SW 1271 (cell line): Measurements from ENCODE around the gene POR.

Experiments
- DNase-seq, 2 experiments: peaks; one replicate each; lab custom pipeline; 2025; lab: John Stamatoyannopoulos, UW

POR gene

GRCh38 chr7:75953931-75954330, 39.0 kb downstream of the POR start:
- DNase-seq: no peak

DNA sequence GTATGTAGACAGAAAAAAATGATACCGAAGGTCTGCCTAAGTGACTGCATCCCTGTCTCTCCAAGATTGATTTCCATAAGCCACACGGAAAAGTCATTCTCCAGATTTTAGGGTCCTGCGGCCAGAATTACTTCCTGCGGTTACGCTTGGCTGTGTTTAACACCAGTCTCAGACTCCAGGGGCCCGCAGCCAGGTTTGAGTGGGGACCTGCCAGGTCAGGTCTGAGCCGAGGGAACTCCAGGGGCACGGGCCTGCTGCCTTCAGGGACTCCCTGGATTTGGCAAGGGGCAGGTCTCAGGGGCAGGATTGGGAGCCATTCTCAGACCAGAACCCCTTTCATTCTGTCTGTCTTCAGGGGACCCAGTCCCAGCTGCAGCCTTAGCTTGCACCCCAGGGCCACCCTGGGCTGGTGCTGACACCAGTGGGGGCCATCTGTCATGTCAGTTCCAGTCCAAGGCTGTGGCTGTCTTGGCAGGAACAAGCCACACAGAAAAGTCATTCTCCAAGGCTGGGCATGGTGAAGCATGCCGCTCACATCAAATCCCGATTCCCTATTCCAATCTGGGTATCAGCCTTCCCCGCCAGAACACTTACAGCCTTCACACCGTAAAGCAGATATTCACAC, 40.5 kb downstream of the POR start:
- no peak for DNase-seq

- DNase-seq: no peak
These were observed 42.2 kb downstream of the POR start for GRCh38 chr7:75957021-75957736.

DNA sequence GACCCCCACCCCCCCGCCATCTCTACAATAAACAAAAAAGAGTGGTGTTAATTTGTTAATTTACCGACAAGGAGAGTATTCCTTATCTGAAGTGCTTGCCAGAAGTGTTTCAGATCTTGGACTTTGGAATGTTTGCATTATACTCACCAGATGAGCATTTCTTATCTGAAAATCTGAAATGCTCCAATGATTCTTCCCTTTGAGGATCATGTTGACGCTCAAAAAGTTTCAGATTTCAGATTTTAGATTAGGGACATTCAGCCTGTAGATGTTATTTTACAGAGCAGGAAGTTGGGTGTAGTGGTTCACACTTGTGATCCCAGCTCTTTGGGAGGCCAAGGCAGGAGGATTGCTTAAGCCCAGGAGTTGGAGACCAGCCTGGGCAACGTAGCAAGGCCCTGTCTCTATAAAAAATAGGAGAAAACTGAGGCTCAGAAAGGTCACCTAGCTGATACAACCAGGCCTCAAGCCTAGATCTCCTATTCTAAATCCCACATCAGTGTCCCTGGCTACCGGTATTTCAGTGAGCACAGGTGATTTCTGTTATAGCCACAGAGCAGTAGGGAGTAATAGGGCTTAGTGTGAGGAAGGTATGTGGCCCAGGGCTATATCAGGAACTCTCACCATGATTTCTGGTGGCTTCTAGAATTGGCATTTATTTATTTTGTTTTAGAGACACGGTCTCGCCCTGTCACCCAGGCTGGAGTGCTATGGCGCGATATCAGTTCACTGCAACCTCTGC, 44.0 kb downstream of the POR start:
- DNase-seq: no peak

DNA sequence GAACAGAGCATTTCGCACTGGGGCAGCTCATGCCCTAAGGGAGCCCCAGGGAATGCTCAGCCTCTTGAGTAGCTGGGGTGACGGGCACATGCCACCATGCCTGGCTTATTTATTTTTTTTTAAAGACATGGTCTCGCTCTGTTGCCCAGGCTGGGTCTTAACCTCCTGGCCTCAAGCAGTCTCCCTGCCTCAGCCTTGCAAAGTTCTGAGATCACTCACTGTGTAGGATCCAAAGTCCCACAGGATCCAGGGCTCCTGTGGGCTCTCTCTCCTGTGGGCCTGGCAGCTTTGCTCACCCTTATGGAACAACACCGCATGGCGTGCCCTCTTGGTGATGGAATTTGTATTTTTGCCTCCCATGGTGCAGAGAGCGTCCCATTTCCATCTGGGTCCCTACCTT, 45.4 kb downstream of the POR start:
- no peak for DNase-seq

- no peak for DNase-seq
These were observed 46.3 kb downstream of the POR start for GRCh38 chr7:75961218-75961617.

- no peak for DNase-seq
These were observed 47.8 kb downstream of the POR start for GRCh38 chr7:75962607-75963380.

GRCh38 chr7:75963381-75963995, 48.5 kb downstream of the POR start:
- no peak for DNase-seq

DNA sequence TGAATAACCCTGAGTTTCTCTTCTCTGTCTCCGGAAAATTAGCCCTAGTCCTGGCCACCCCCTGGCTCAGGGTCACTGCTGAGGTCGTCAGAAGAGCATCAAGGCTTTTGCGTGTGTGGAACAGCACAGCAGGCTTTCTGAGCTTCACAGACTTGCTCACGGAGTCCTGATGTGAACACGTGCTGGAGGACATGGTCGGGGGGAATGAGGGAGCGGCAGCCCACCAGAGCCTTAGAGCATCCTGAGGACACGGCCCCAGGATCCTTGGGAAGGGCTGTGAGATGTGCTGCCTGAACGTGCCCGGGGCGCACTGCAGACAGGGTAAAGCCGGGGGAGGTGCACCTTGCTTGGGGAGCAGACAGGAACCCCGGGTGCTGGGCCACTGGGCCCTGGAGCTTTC, 50.7 kb downstream of the POR start:
- no peak for DNase-seq

DNA sequence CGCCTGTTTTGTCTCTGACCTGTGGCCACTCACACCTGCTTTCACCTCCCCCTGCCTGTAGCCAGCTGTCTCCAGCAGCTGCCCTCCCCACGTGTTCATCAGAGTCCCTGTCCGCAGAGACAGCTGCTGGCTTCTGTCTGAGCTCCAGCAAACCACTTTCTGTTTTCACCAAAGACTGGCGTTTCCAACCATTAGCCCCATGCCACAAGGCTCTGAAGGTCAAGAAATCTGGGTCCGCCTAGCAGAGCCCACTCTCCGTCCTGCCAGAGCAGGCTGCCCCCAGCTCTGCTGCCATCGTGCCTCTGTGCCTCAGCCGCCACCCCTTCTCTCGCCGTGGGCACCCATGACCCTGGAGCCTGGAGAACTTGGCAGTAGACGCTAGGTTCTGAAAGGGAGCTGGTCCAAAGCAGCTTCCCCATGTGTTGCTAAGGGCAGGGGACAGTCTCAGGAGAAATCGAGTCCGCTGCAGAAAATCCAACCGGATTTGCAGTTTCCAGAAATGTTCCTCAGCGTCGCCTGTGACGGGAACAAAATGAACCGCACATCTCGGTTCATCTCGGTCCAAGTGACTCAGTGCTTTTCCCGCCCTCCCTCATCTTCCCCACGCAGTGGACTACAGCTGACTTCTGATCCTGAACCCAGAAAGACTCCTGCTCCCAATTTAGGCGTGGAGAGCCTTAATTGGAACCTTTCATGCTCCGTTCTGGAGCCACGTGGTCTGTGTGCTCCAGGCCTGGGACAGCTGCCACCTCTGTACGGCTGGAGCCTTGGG, 51.4 kb downstream of the POR start:
- DNase-seq: no peak

GRCh38 chr7:75967055-75967454, 52.1 kb downstream of the POR start:
- DNase-seq: no peak

DNA sequence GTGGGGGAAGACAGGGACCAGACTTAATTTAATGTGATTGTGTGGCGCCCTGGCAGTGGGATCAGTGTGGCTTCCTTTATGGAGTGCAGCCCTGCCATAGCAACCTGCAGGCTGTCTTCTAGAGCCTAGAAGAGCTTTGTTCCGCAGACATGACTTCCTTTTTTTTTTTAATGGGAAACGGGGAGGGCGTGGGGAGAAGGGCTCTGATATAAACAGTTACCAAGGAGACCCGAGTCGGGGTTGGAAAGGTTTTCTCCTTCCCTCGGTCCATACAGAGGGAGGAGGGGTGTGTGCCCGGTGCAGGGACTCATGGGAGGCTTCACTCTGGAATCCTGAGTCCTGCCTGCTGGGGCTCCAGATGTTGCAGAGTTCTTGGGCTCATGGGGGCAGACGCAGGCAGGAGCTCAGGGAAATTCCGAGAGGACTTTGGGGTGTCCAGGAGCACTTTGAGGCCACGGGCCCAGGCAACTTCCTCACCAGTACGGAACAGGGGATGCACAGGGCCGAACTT, 52.6 kb downstream of the POR start:
- DNase-seq: no peak

DNA sequence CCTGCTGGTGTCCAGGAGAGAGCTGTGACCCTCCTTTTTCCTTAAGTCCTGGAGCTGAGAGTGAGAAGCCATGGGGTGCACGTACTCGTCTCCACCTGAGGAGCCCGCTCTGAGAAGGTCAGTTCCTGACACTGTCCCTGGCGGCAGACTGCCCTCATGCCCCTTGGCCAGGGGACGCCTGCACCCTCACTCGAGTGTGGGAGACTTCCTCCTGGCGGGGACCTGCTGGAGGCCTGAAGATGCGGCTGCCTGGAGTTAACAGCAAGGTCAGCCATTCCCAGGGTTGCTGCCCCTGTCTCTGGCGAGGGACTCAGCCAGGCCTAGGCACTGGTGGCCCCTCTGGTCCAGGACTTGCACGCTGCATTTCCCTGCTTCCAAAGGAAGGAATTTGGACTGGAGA, 53.1 kb downstream of the POR start:
- DNase-seq: no peak

GRCh38 chr7:75968561-75969001, 53.6 kb downstream of the POR start:
- DNase-seq: no peak

- DNase-seq: no peak
These were observed 54.2 kb downstream of the POR start for GRCh38 chr7:75969182-75969581.

DNA sequence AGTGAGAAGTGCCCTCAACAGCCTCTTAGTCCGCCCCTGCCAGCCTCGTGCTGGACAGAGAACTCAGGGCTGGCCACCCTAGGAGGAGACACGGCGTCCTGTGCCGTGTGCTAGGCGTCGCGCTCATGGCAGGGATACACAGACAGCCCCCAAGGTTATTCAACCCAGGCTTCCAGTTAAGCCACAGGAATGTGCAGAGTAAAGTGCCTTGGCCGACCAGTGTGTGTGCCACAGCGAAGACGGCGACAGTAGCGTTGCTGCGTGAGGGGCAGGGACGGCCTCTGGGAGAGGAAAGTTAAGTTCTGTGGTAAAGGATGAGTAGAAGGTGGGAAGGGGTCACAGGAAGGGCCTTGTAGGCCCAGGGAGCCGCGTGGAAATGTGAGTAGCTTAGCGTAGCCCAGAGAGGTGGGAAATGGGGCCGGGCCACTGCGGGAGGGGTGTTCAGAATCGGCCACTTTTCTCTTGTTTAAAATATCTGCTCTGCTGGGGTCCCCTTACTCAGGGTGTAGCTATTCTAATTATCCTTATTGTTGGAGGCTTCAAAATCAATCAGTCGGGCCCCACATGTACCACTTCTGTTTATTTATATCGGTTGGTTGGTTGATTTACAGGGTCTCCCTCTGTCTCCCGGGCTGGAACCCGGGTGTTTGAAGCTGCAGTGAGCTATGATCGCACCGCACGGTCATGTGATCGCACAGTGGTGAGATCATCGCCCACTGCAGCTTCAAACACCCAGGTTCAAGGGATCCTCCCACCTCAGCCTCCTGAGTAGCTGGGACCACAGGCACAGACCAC, 54.9 kb downstream of the POR start:
- DNase-seq: no peak

DNA sequence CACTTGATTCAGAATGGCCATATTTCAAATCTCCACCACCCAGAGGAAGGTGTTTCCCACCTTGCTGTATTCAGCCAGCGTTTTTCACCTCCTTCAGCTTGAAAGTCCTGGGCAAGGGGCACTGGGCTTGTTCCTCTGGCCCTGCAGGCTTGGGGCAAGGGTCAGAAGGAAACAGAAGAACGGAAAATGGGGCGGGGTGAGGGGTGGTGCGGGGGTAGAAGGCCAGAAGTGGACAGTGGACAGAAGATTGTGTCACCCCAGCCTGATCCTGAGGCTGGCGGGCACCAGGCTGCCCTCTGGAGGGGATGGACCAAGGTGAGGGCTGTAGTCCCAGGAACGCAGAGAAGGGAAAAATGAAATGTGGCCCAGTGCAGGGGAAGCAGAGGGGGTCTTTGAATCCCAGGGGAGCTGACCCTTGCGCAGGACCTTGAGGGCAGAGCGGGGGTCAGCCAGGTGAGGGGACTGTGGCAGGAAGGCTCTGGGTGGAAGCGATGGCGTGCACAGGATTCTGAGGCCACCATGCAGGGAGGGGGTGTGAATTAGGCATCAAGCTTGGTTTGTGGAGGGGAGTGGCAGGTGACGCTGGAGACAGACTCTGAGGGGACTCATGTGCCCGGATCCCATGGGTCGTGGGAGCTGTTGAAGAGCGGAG, 56.5 kb downstream of the POR start:
- no peak for DNase-seq

- no peak for DNase-seq
These were observed 57.2 kb downstream of the POR start for GRCh38 chr7:75971961-75972763.

DNA sequence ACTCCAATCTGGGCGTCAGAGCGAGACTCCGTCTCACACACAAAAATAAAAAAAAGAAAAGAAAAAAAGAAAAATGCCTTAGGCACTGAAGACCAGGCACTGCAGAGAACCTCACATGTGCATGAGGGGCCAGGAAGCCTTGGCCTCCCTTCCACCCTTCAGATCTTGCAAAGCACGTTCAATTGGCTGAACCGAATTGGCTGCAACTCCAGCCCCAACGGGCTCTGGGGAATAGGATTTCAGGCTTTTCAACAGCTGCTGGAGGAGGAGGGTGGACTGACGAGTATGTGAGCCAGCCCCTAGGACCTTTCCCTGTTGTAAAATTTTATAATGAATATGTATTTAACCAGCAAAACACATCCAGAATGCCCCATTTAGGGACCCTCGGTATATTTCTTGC, 62.8 kb downstream of the POR start:
- DNase-seq: no peak
